IMR-90 (cell line): Measurements from ENCODE around the gene USP31. TPM values are rescaled to one million over a fixed set of nuclear protein-coding genes. Genes with fewer than 3 reads are reported as not detected.

ENCODE experiments used
- ATAC-seq: fragments of 200-7000 bp; cut with Tn5 transposase; 2 replicates; pipeline ENCODE4 v1.9.1; 2020; ENCODE audit warnings: low read depth, mild to moderate bottlenecking, moderate library complexity
- BruUV-seq: library from RNA; stranded (reverse); fragments of 400-500 nt; replicated peaks from 2 replicates; lab custom pipeline; 2021; lab: Mats Ljungman, UMichigan
- CTCF ChIA-PET: fragments of 300-600 bp; formaldehyde crosslinking; extraction: SDS; loops from one replicate; lab custom pipeline; 2021; ENCODE audit warnings: antibody characterized with exemption; lab: Yijun Ruan, JAX
- POLR2A ChIA-PET: fragments of 300-600 bp; sonication (Branson Sonifier 250); formaldehyde crosslinking; loops from one replicate; lab custom pipeline; 2022; ENCODE audit warnings: antibody characterized with exemption; ENCODE audit not compliant: unreplicated experiment; lab: Charles Lee
- DNase-seq: peaks from one replicate; pipeline ENCODE4 v3.0.0; 2013
- H2AFZ ChIP-seq: replicated peaks from 2 replicates; pipeline ENCODE3; 2013; ENCODE audit warnings: low read length, mild to moderate bottlenecking; ENCODE audit not compliant: poor library complexity
- H2AK5ac ChIP-seq: 2 replicates; pipeline ENCODE4 v1.6.1; 2013; ENCODE audit warnings: low read depth, low read length, inconsistent platforms
- H2AK9ac ChIP-seq: replicated peaks from 2 replicates; pipeline ENCODE3; 2013; ENCODE audit warnings: mild to moderate bottlenecking, low read depth, low read length, moderate library complexity; ENCODE audit not compliant: poor library complexity
- H2BK120ac ChIP-seq: 2 replicates; pipeline ENCODE4 v1.6.1; 2013; ENCODE audit warnings: low read depth, low read length, inconsistent platforms
- H2BK15ac ChIP-seq: 3 replicates; pipeline ENCODE4 v1.6.1; 2013; ENCODE audit warnings: low read depth, low read length, inconsistent platforms
- H2BK20ac ChIP-seq: 2 replicates; pipeline ENCODE4 v1.6.1; 2013; ENCODE audit warnings: low read depth, mild to moderate bottlenecking, inconsistent platforms, low read length, moderate library complexity
- H2BK5ac ChIP-seq: 2 replicates; pipeline ENCODE4 v1.6.1; 2013; ENCODE audit warnings: mild to moderate bottlenecking, low read depth, low read length, inconsistent platforms; ENCODE audit not compliant: poor library complexity, severe bottlenecking
- H3K14ac ChIP-seq: replicated peaks from 2 replicates; pipeline ENCODE4 v1.6.1; 2013; ENCODE audit warnings: low read depth, low read length, inconsistent platforms
- H3K18ac ChIP-seq: 2 replicates; pipeline ENCODE4 v1.6.1; 2013; ENCODE audit warnings: low read depth, low read length, control low read depth
- H3K23ac ChIP-seq: 2 replicates; pipeline ENCODE4 v1.6.1; 2013; ENCODE audit warnings: low read depth, low read length, inconsistent platforms
- H3K27ac ChIP-seq: 2 replicates; pipeline ENCODE4 v1.5.1; 2013; ENCODE audit warnings: mild to moderate bottlenecking, control low read depth, low read length; ENCODE audit not compliant: insufficient read depth
- H3K27me3 ChIP-seq: 2 replicates; pipeline ENCODE4 v1.6.1; 2013; ENCODE audit warnings: low read length; ENCODE audit not compliant: control insufficient read depth, insufficient read depth
- H3K36me3 ChIP-seq: 2 replicates; pipeline ENCODE4 v1.6.1; 2013; ENCODE audit warnings: low read length, mixed read lengths; ENCODE audit not compliant: control insufficient read depth, insufficient read depth
- H3K4ac ChIP-seq: 2 replicates; pipeline ENCODE4 v1.6.1; 2013; ENCODE audit warnings: low read depth, low read length, inconsistent platforms
- H3K4me1 ChIP-seq: 2 replicates; pipeline ENCODE4 v1.6.1; 2013; ENCODE audit warnings: low read length, mixed read lengths; ENCODE audit not compliant: control insufficient read depth, insufficient read depth
- H3K4me2 ChIP-seq: 2 replicates; pipeline ENCODE4 v1.6.1; 2013; ENCODE audit warnings: low read depth, mild to moderate bottlenecking, control low read depth, low read length, moderate library complexity
- H3K4me3 ChIP-seq: 2 replicates; pipeline ENCODE4 v1.5.1; 2013; ENCODE audit warnings: low read depth, mild to moderate bottlenecking, control low read depth, low read length, moderate library complexity; ENCODE audit not compliant: insufficient read depth
- H3K56ac ChIP-seq: 2 replicates; pipeline ENCODE4 v1.6.1; 2013; ENCODE audit warnings: low read length, inconsistent platforms; ENCODE audit not compliant: insufficient read depth; ENCODE audit errors: extremely low read depth
- H3K79me1 ChIP-seq, 2 experiments: 2 replicates each; pipeline ENCODE4 v1.6.1; 2013; ENCODE audit warnings: low read length in 2 of 2, inconsistent platforms in 1 of 2, low read depth in 1 of 2
- H3K9ac ChIP-seq: 2 replicates; pipeline ENCODE4 v1.6.1; 2013; ENCODE audit warnings: low read depth, low read length, control low read depth
- H3K9me1 ChIP-seq: 2 replicates; pipeline ENCODE4 v1.6.1; 2013; ENCODE audit warnings: low read length, inconsistent platforms; ENCODE audit not compliant: insufficient read depth
- H3K9me3 ChIP-seq: 2 replicates; pipeline ENCODE4 v1.6.1; 2013; ENCODE audit warnings: low read length; ENCODE audit not compliant: control insufficient read depth, insufficient read depth
- H4K20me1 ChIP-seq: 2 replicates; pipeline ENCODE4 v1.6.1; 2013; ENCODE audit warnings: low read length, inconsistent platforms; ENCODE audit not compliant: insufficient read depth
- H4K5ac ChIP-seq: 2 replicates; pipeline ENCODE4 v1.6.1; 2013; ENCODE audit warnings: mild to moderate bottlenecking, low read depth, low read length, control low read depth
- H4K8ac ChIP-seq, 2 experiments: 2 replicates each; pipeline ENCODE4 v1.6.1; 2013; ENCODE audit warnings: low read depth in 2 of 2, low read length in 2 of 2, control low read depth in 1 of 2, inconsistent platforms in 1 of 2
- H4K91ac ChIP-seq: 2 replicates; pipeline ENCODE4 v1.6.1; 2013; ENCODE audit warnings: low read depth, low read length, inconsistent platforms; ENCODE audit not compliant: insufficient read depth
- MAZ ChIP-seq: IDR thresholded peaks from 2 replicates; pipeline ENCODE4 v1.6.1; 2012; ENCODE audit warnings: low read depth, mild to moderate bottlenecking, low read length, improper control_type of control experiment, moderate library complexity, borderline replicate concordance
- RFX5 ChIP-seq: IDR thresholded peaks from 2 replicates; pipeline ENCODE4 v1.8.0; 2012; ENCODE audit warnings: low read depth, mild to moderate bottlenecking, low read length, moderate library complexity
- WGBS, 2 experiments: methylation state at CpG; one replicate each; pipeline versions ENCODE4 v1.1.5 to v1.1.7; 2013; ENCODE audit warnings: missing lambda C conversion rate in 2 of 2; ENCODE audit not compliant: insufficient read length in 1 of 2; ENCODE audit errors: extremely low coverage in 2 of 2; 5-methylcytosine and 5-hydroxymethylcytosine counted together
- dilution Hi-C: fragments of 300-500 bp; cut with HindIII; formaldehyde crosslinking; loops from one replicate; pipeline ENCODE4 v1.14.3; 2018; ENCODE audit warnings: low sequenced_read_pairs; ENCODE audit not compliant: unreplicated experiment
- in situ Hi-C: fragments of 300-500 bp; cut with MboI; formaldehyde crosslinking; loops from 3 replicates; pipeline ENCODE4 v1.14.3; 2019; ENCODE audit warnings: low sequenced_read_pairs, inconsistent platforms, mixed read lengths
- intact Hi-C: fragments of 100-400 bp; cut with micrococcal nuclease; formaldehyde crosslinking; loops from 2 replicates; pipeline ENCODE4 v1.10.0; 2022
- polyA plus RNA-seq, 3 experiments: library from polyadenylated mRNA; depleted of rRNA; stranded (reverse); fragments of >200 nt; gene quantifications; 2 replicates each; pipeline ENCODE4 v1.2.3, GENCODE V29; 2012; ENCODE audit warnings: low replicate concordance in 1 of 3
- total RNA-seq: library from RNA; depleted of rRNA; stranded (reverse); fragments of >200 nt; gene quantifications from 2 replicates; pipeline ENCODE4 v1.2.3, GENCODE V29; 2012

USP31 gene
- total and polyA plus RNA-seq, 2 of the 4 experiments (the other 2 are of a cell fraction) = 2.9 to 3.4 TPM

- Histone ChIP-seq H3K4me2 (no peak overlapping the region), H4K91ac (no peak overlapping the region), H2BK20ac (no peak overlapping the region), H3K4me3 (no peak overlapping the region), H3K18ac (no peak overlapping the region), H3K9ac (no peak overlapping the region), H3K27me3 (peaks cover 40% of the 10 kb centered on the region), H4K5ac (no peak overlapping the region), H3K79me1 (no peaks in the 10 kb centered on the region), H2BK15ac (no peak overlapping the region), H2BK5ac (no peak overlapping the region), H3K23ac (no peak overlapping the region), H2AK9ac (no peak overlapping the region), H2BK120ac (no peak overlapping the region), H3K36me3 (no peaks in the 10 kb centered on the region), H4K20me1 (no peaks in the 10 kb centered on the region), H3K27ac (no peak overlapping the region), H2AK5ac (no peak overlapping the region), H2AFZ (no peak overlapping the region), H3K56ac (no peak overlapping the region), H3K9me3 (no peaks in the 10 kb centered on the region), H3K4ac (no peak overlapping the region), H3K9me1 (no peaks in the 10 kb centered on the region), H3K14ac (no peak overlapping the region), H3K4me1 (no peaks in the 10 kb centered on the region), H4K8ac (no peak overlapping the region)
- intact Hi-C loops = no loop called here
- in situ Hi-C loops = loop anchor here (10.0 kb wide), 1 partner anchor 251 kb away; no protein-coding TSS in a partner anchor
- dilution Hi-C loops = no loop called here
- WGBS, 2 experiments = no CpG with 5 or more reads among the region's 4 CpGs
- ChIA-PET CTCF (interaction anchor here (0.9 to 1.1 kb wide), 3 partner anchors 17 to 252 kb away, joined by 3 to 5 read pairs (median 3); no protein-coding TSS in a partner anchor), POLR2A (no interaction called here)
- TF ChIP-seq RFX5 (no peak), MAZ (no peak)
- DNase-seq = no peak
- BruUV-seq = no TSS peak
- ATAC-seq = no peak
These were observed 34.3 kb upstream of the USP31 start for GRCh38 chr16:23183543-23183862.
